ENCODE data around the gene SUSD3.

The SUSD3 gene

GRCh38 chr9:93127395-93127911 lies 69.0 kb downstream of the SUSD3 start:
- DNase-seq: no peak

- no peak for DNase-seq
Observed at GRCh38 chr9:93128011-93128714, 69.7 kb downstream of the SUSD3 start.

GRCh38 chr9:93128715-93129224 lies 70.3 kb downstream of the SUSD3 start:
- no peak for DNase-seq

- no peak for DNase-seq
Observed at GRCh38 chr9:93129286-93129685, 70.8 kb downstream of the SUSD3 start.

GRCh38 chr9:93129691-93130500 lies 71.4 kb downstream of the SUSD3 start:
- no peak for DNase-seq

GRCh38 chr9:93130861-93131481 lies 72.5 kb downstream of the SUSD3 start:
- no peak for DNase-seq

- DNase-seq: no peak
Observed at GRCh38 chr9:93131599-93132286, 73.2 kb downstream of the SUSD3 start.

GRCh38 chr9:93132287-93132927 lies 73.9 kb downstream of the SUSD3 start:
- DNase-seq: peak; percentile 21

- peak; percentile 44 for DNase-seq
Observed at GRCh38 chr9:93132946-93133680, 74.6 kb downstream of the SUSD3 start.

- peak; percentile 78 for DNase-seq
Observed at GRCh38 chr9:93133681-93134014, 75.1 kb downstream of the SUSD3 start.

GRCh38 chr9:93134015-93134739 lies 75.7 kb downstream of the SUSD3 start, which contains the start of gene NINJ1:
NINJ1 (minus strand) TSS chr9:93134251; CDS start chr9:93134217, 34 bp downstream.
- DNase-seq: peak; percentile 92
